IPS-20b (cell line): ENCODE data around the gene FMN1.
"Not testable (repeated sequence)": the region's sequence is repeated elsewhere in the genome, so short reads cannot be mapped to it uniquely, and the experiment has no call there.

Experiments
- H3K27ac ChIP-seq: one replicate; pipeline ENCODE4 v1.5.1; 2013; ENCODE audit warnings: low read length
- H3K27me3 ChIP-seq: 2 replicates; pipeline ENCODE4 v1.6.1; 2013; ENCODE audit warnings: mild to moderate bottlenecking, low read length, inconsistent platforms; ENCODE audit not compliant: insufficient read depth
- H3K36me3 ChIP-seq: 2 replicates; pipeline ENCODE4 v1.6.1; 2013; ENCODE audit warnings: low read depth, mild to moderate bottlenecking, inconsistent platforms, low read length, moderate library complexity; ENCODE audit not compliant: insufficient read depth
- H3K4me1 ChIP-seq: 2 replicates; pipeline ENCODE4 v1.6.1; 2013; ENCODE audit warnings: mild to moderate bottlenecking, control low read depth, inconsistent platforms, low read length, moderate library complexity; ENCODE audit not compliant: insufficient read depth
- H3K4me3 ChIP-seq: 2 replicates; pipeline ENCODE4 v1.5.1; 2013; ENCODE audit warnings: mild to moderate bottlenecking, low read length, inconsistent platforms
- H3K9ac ChIP-seq: 2 replicates; pipeline ENCODE4 v1.6.1; 2013; ENCODE audit warnings: low read depth, mild to moderate bottlenecking, inconsistent platforms, low read length, moderate library complexity
- H3K9me3 ChIP-seq: 2 replicates; pipeline ENCODE4 v1.6.1; 2013; ENCODE audit warnings: mild to moderate bottlenecking, low read depth, low read length, inconsistent platforms; ENCODE audit not compliant: insufficient read depth

The FMN1 gene

GRCh38 chr15:32855942-32856341 lies 338.6 kb downstream of the FMN1 start:
- Histone ChIP-seq H3K36me3 (no peaks in the 10 kb centered on the region), H3K9me3 (no peaks in the 10 kb centered on the region), H3K9ac (no peak overlapping the region), H3K4me3 (no peak overlapping the region), H3K27ac (no peak overlapping the region), H3K4me1 (peaks cover 12% of the 10 kb centered on the region), H3K27me3 (no peaks in the 10 kb centered on the region)

- H3K27ac ChIP-seq, result no peak overlapping the region
Measured at GRCh38 chr15:32853592-32853991, 340.9 kb downstream of the FMN1 start.

GRCh38 chr15:32852771-32853170 lies 341.7 kb downstream of the FMN1 start:
- Histone ChIP-seq H3K4me3 (no peak overlapping the region), H3K4me1 (peaks cover 12% of the 10 kb centered on the region), H3K27ac (no peak overlapping the region), H3K36me3 (no peaks in the 10 kb centered on the region), H3K9ac (no peak overlapping the region), H3K27me3 (no peaks in the 10 kb centered on the region), H3K9me3 (no peaks in the 10 kb centered on the region)

More at GRCh38 chr15:32853592-32853991, 340.9 kb downstream of the FMN1 start:
- Histone ChIP-seq H3K9ac (no peak overlapping the region), H3K4me1 (peaks cover 12% of the 10 kb centered on the region), H3K27me3 (no peaks in the 10 kb centered on the region), H3K4me3 (no peak overlapping the region; the same call in 1 of the 2 replicates), H3K36me3 (no peaks in the 10 kb centered on the region), H3K9me3 (no peaks in the 10 kb centered on the region)

GRCh38 chr15:32852017-32852416 lies 342.5 kb downstream of the FMN1 start:
- no peak overlapping the region for H3K9ac ChIP-seq
- no peaks in the 10 kb centered on the region for H3K9me3 ChIP-seq
- H3K27me3 ChIP-seq, result no peaks in the 10 kb centered on the region
- H3K36me3 ChIP-seq, result no peaks in the 10 kb centered on the region
- H3K27ac ChIP-seq, result no peak overlapping the region
- no peak overlapping the region for H3K4me3 ChIP-seq
- peaks cover 12% of the 10 kb centered on the region for H3K4me1 ChIP-seq

GRCh38 chr15:32851572-32851971 lies 342.9 kb downstream of the FMN1 start:
- Histone ChIP-seq H3K27me3 (no peaks in the 10 kb centered on the region), H3K4me3 (no peak overlapping the region), H3K9me3 (0 out of 2 replicates have a peak, but pooled peaks cover 3% of the 10 kb centered on the region), H3K36me3 (no peaks in the 10 kb centered on the region), H3K27ac (no peak overlapping the region), H3K4me1 (peaks cover 12% of the 10 kb centered on the region), H3K9ac (no peak overlapping the region)

- no peaks in the 10 kb centered on the region for H3K36me3 ChIP-seq
- H3K4me1 ChIP-seq, result no peaks in the 10 kb centered on the region
- no peaks in the 10 kb centered on the region for H3K27me3 ChIP-seq
- no peak overlapping the region for H3K4me3 ChIP-seq
- no peak overlapping the region for H3K9ac ChIP-seq
- H3K9me3 ChIP-seq, result 0 out of 2 replicates have a peak, but pooled peaks cover 3% of the 10 kb centered on the region
- H3K27ac ChIP-seq, result no peak overlapping the region
Measured at GRCh38 chr15:32849769-32850668, 344.5 kb downstream of the FMN1 start.

GRCh38 chr15:32846671-32847070 lies 347.8 kb downstream of the FMN1 start:
- not testable (repeated sequence) for H3K9ac ChIP-seq, H3K4me3 ChIP-seq, H3K27ac ChIP-seq, H3K9me3 ChIP-seq, H3K36me3 ChIP-seq, H3K27me3 ChIP-seq, H3K4me1 ChIP-seq

GRCh38 chr15:32844118-32844711 lies 350.3 kb downstream of the FMN1 start:
- H3K9ac ChIP-seq, result no peak overlapping the region

GRCh38 chr15:32843219-32843815 lies 351.2 kb downstream of the FMN1 start:
- no peak overlapping the region for H3K9ac ChIP-seq
- H3K4me1 ChIP-seq, result peaks cover 7% of the 10 kb centered on the region; the same call in 1 of the 2 replicates
- H3K36me3 ChIP-seq, result no peaks in the 10 kb centered on the region
- no peak overlapping the region for H3K27ac ChIP-seq
- 0 out of 2 replicates have a peak, but pooled peaks cover 3% of the 10 kb centered on the region for H3K9me3 ChIP-seq
- H3K27me3 ChIP-seq, result no peaks in the 10 kb centered on the region
- H3K4me3 ChIP-seq, result no peak overlapping the region

More at GRCh38 chr15:32844118-32844711, 350.3 kb downstream of the FMN1 start:
- no peaks in the 10 kb centered on the region for H3K27me3 ChIP-seq
- no peak overlapping the region for H3K27ac ChIP-seq
- no peaks in the 10 kb centered on the region for H3K36me3 ChIP-seq
- H3K4me1 ChIP-seq, result peaks cover 4% of the 10 kb centered on the region; the same call in 1 of the 2 replicates
- 0 out of 2 replicates have a peak, but pooled peaks cover 3% of the 10 kb centered on the region for H3K9me3 ChIP-seq
- no peak overlapping the region for H3K4me3 ChIP-seq

GRCh38 chr15:32842081-32842480 lies 352.4 kb downstream of the FMN1 start:
- Histone ChIP-seq H3K27ac (no peak overlapping the region), H3K27me3 (no peaks in the 10 kb centered on the region), H3K4me3 (no peak overlapping the region), H3K9me3 (0 out of 2 replicates have a peak, but pooled peaks cover 3% of the 10 kb centered on the region), H3K9ac (no peak overlapping the region), H3K36me3 (no peaks in the 10 kb centered on the region), H3K4me1 (peaks cover 7% of the 10 kb centered on the region; the same call in 1 of the 2 replicates)

GRCh38 chr15:32840507-32841245 lies 353.8 kb downstream of the FMN1 start:
- no peak overlapping the region for H3K27ac ChIP-seq
- no peaks in the 10 kb centered on the region for H3K36me3 ChIP-seq
- peaks cover 7% of the 10 kb centered on the region; the same call in 1 of the 2 replicates for H3K4me1 ChIP-seq
- H3K27me3 ChIP-seq, result no peaks in the 10 kb centered on the region
- no peak overlapping the region for H3K9ac ChIP-seq
- no peak overlapping the region for H3K4me3 ChIP-seq
- H3K9me3 ChIP-seq, result no peaks in the 10 kb centered on the region
